Left ventricle myocardium inferior (tissue), 1 donor: ENCODE data around the gene PKDCC. TPM values are rescaled to one million over a fixed set of nuclear protein-coding genes. Genes with fewer than 3 reads are reported as not detected.

Experiments
- DNase-seq: peaks from one replicate; pipeline ENCODE4 v3.0.0-alpha.2; 2020
- H3K27ac ChIP-seq: fragments of 200-600 bp; replicated peaks from 2 replicates; pipeline ENCODE4 v1.8.0; 2021
- H3K27me3 ChIP-seq: fragments of 200-600 bp; 2 replicates; pipeline ENCODE4 v1.8.0; 2021; ENCODE audit warnings: low read depth
- H3K36me3 ChIP-seq: fragments of 200-600 bp; 2 replicates; pipeline ENCODE4 v1.8.0; 2021
- H3K4me1 ChIP-seq: fragments of 200-600 bp; 2 replicates; pipeline ENCODE4 v1.8.0; 2021
- H3K4me3 ChIP-seq: fragments of 200-600 bp; 2 replicates; pipeline ENCODE4 v1.8.0; 2021; ENCODE audit warnings: mild to moderate bottlenecking, moderate library complexity
- H3K9me3 ChIP-seq: fragments of 200-600 bp; replicated peaks from 2 replicates; pipeline ENCODE4 v1.8.0; 2021
- CTCF ChIP-seq: fragments of 200-600 bp; IDR thresholded peaks from 2 replicates; pipeline ENCODE4 v1.8.0; 2021; ENCODE audit warnings: antibody characterized with exemption, mild to moderate bottlenecking, borderline replicate concordance
- intact Hi-C: fragments of 100-400 bp; cut with micrococcal nuclease; formaldehyde crosslinking; loops from one replicate; pipeline ENCODE4 v1.11.0; 2022
- total RNA-seq: library from RNA; stranded (reverse); fragmentation: NEBNext Ultra II Directional; extraction: Animal tissue kit (Norgen Biotek cat#: 25700); gene quantifications from one replicate; pipeline ENCODE4 v1.2.1, GENCODE V29; 2021
- donor health status: DM: no; HTN: yes; CAD: no; lungs with severe emphysema.

Gene PKDCC
- total RNA-seq, 1 donor from 2014 or later = 88.7 TPM

- intact Hi-C loops = loop anchor here (2.0 to 5.0 kb wide), 2 partner anchors 216 to 235 kb away; no protein-coding TSS in a partner anchor
Measured at GRCh38 chr2:42087137-42087856, 39.5 kb downstream of the PKDCC start.

GRCh38 chr2:42087857-42088195, 40.0 kb downstream of the PKDCC start:
- Histone ChIP-seq H3K27ac (no peak overlapping the region), H3K9me3 (no peaks in the 10 kb centered on the region), H3K4me3 (no peak overlapping the region), H3K4me1 (peaks cover 21% of the 10 kb centered on the region), H3K27me3 (no peaks in the 10 kb centered on the region), H3K36me3 (no peaks in the 10 kb centered on the region)
- intact Hi-C loops = loop anchor here (2.0 to 5.0 kb wide), 2 partner anchors 217 to 236 kb away; no protein-coding TSS in a partner anchor
- no peak for TF ChIP-seq CTCF
- no peak for DNase-seq

More at GRCh38 chr2:42087137-42087856, 39.5 kb downstream of the PKDCC start:
- Histone ChIP-seq H3K36me3 (no peaks in the 10 kb centered on the region), H3K4me1 (peaks cover 21% of the 10 kb centered on the region), H3K27me3 (no peaks in the 10 kb centered on the region), H3K4me3 (no peak overlapping the region), H3K27ac (no peak overlapping the region), H3K9me3 (no peaks in the 10 kb centered on the region)
- no peak for TF ChIP-seq CTCF
- DNase-seq = no peak

- Histone ChIP-seq H3K4me3 (no peak overlapping the region), H3K36me3 (no peaks in the 10 kb centered on the region), H3K27me3 (no peaks in the 10 kb centered on the region), H3K27ac (no peak overlapping the region), H3K4me1 (peaks cover 21% of the 10 kb centered on the region), H3K9me3 (no peaks in the 10 kb centered on the region)
- TF ChIP-seq CTCF = peak; percentile 76
- peak; percentile 72 for DNase-seq
- intact Hi-C loops = loop anchor here (5.0 kb wide), 1 partner anchor 237 kb away; no protein-coding TSS in a partner anchor
Measured at GRCh38 chr2:42089340-42089925, 41.6 kb downstream of the PKDCC start.

- intact Hi-C loops = loop anchor here (10.0 kb wide), 2 partner anchors 145 to 245 kb away; no protein-coding TSS in a partner anchor
- H3K27me3 ChIP-seq = no peaks in the 10 kb centered on the region
- no peaks in the 10 kb centered on the region for H3K9me3 ChIP-seq
- no peak overlapping the region for H3K4me3 ChIP-seq
- no peak for DNase-seq
- peaks cover 14% of the 10 kb centered on the region for H3K4me1 ChIP-seq
- no peak overlapping the region for H3K27ac ChIP-seq
- no peak for TF ChIP-seq CTCF
- H3K36me3 ChIP-seq = no peaks in the 10 kb centered on the region
Measured at GRCh38 chr2:42090216-42090615, 42.4 kb downstream of the PKDCC start.

- Histone ChIP-seq H3K27ac (no peak overlapping the region), H3K27me3 (no peaks in the 10 kb centered on the region), H3K9me3 (no peaks in the 10 kb centered on the region), H3K4me1 (peaks cover 4% of the 10 kb centered on the region), H3K4me3 (no peak overlapping the region), H3K36me3 (no peaks in the 10 kb centered on the region)
- intact Hi-C loops = loop anchor here (10.0 kb wide), 2 partner anchors 143 to 243 kb away; no protein-coding TSS in a partner anchor
- TF ChIP-seq CTCF = no peak
- no peak for DNase-seq
Measured at GRCh38 chr2:42091671-42092070, 43.9 kb downstream of the PKDCC start.
